Activated CD4-positive, alpha-beta memory T cell treated with anti-CD3 and anti-CD28 coated beads, Interleukin-2, amount 10 ng/mL, durations not matched to agents 7 days and 5 days (primary cell): ENCODE data around the gene UTP18. TPM values are rescaled to one million over a fixed set of nuclear protein-coding genes. Genes with fewer than 3 reads are reported as not detected.
A peak's percentile ranks its signal among the peaks of the same experiment; 100 is the strongest.
"Not testable (repeated sequence)": the region's sequence is repeated elsewhere in the genome, so short reads cannot be mapped to it uniquely, and the experiment has no call there.

ENCODE experiments used
- CTCF ChIA-PET: fragments of 350-600 bp; sonication (Branson Sonifier 250); formaldehyde crosslinking; loops from one replicate; lab custom pipeline; 2021; ENCODE audit warnings: antibody characterized with exemption, inconsistent platforms; lab: Charles Lee
- POLR2A ChIA-PET: fragments of 350-600 bp; sonication (Branson Sonifier 250); formaldehyde crosslinking; loops from one replicate; lab custom pipeline; 2021; ENCODE audit warnings: antibody characterized with exemption; lab: Charles Lee
- DNase-seq: peaks from one replicate; pipeline ENCODE4 v3.0.0-alpha.2; 2020
- H3K27ac Mint-ChIP-seq: one replicate; pipeline ENCODE4 v1.8.0; 2021; ENCODE audit warnings: mild to moderate bottlenecking, mixed read lengths
- H3K27me3 Mint-ChIP-seq: one replicate; pipeline ENCODE4 v1.8.0; 2021; ENCODE audit warnings: mixed read lengths
- H3K36me3 Mint-ChIP-seq: one replicate; pipeline ENCODE4 v1.8.0; 2021; ENCODE audit warnings: low read depth, mixed read lengths
- H3K4me1 Mint-ChIP-seq: one replicate; pipeline ENCODE4 v1.8.0; 2021; ENCODE audit warnings: mixed read lengths
- H3K4me3 Mint-ChIP-seq: one replicate; pipeline ENCODE4 v1.8.0; 2021; ENCODE audit warnings: mild to moderate bottlenecking, mixed read lengths
- H3K9me3 Mint-ChIP-seq: one replicate; pipeline ENCODE4 v1.8.0; 2021; ENCODE audit warnings: mixed read lengths
- total RNA-seq, 2 experiments: library from RNA; stranded (reverse); gene quantifications; one replicate each; pipeline ENCODE4 v1.2.3, GENCODE V29; 2021

Gene UTP18
- 10 to 100 TPM; 44.4 to 45.2 TPM for total RNA-seq

DNA sequence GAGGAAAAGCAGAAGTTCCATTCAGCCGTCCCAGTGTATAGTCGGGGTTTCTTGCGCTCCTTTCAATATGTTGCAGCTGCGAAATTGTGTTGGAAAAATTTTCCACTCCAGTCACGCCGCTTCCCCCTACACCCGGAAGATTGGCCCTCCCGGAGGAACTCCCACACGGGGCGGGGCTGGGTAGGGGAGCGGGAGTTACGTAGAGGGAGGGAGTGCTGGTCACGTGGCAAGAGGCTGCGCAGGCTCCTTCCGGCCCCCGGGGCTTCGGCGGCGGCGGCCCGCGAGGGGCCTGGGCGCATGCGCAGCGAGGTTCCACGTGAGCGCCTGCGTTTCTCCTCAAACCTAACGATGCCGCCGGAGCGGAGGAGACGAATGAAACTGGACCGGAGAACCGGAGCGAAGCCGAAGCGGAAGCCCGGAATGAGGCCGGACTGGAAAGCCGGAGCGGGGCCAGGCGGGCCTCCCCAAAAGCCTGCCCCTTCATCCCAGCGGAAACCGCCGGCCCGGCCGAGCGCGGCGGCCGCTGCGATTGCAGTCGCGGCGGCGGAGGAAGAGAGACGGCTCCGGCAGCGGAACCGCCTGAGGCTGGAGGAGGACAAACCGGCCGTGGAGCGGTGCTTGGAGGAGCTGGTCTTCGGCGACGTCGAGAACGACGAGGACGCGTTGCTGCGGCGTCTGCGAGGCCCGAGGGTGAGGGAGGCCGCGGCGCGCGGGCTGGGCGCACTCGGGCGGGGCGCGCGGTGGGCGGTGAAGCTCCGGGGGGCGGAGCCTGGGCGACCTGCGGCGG lies at the start of gene UTP18:
Gene UTP18, plus strand, starts transcription at position 310 of the 787 bp plus-strand sequence. Its CDS starts 39 bp downstream, at position 349.
- peaks cover 53% of the 10 kb centered on the region for H3K36me3 Mint-ChIP-seq
- ChIA-PET CTCF (interaction anchor here (1.1 kb wide), 1 partner anchor 10 kb away, joined by 5 read pairs; no protein-coding TSS in a partner anchor), POLR2A (interaction anchor here (0.6 to 1.7 kb wide), 12 partner anchors 11 to 140 kb away, joined by 3 to 12 read pairs (median 5); partner anchors contain the start of genes NME1, NME2 and SPAG9)
- H3K4me1 Mint-ChIP-seq: peaks cover 65% of the 10 kb centered on the region
- H3K9me3 Mint-ChIP-seq: no peaks in the 10 kb centered on the region
- peak within 1 kb of the TSS; percentile 86 for H3K4me3 Mint-ChIP-seq
- peak; percentile 96 for DNase-seq
- no peaks in the 10 kb centered on the region for H3K27me3 Mint-ChIP-seq
- peak within 1 kb of the TSS; percentile 96 for H3K27ac Mint-ChIP-seq

DNA sequence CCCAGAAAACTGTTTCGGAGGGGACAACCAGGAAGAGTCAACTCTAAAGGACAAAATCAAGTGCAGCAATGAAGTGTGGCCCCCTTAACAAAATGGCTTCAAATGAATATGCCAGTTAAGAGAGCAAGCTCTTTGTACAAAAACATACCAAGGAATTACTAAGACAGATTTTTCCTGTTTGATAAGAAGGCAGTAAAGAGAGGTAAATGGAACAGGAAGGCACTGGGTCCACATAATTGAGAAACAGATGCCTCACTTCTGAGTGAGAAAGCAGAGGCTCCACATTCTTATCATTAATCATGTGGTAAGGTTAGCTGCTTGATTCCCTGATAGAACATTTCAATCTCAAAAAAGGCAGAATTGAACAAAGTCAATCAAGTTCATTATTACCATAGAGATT lies 45.4 kb upstream of the UTP18 start:
- Mint-ChIP-seq H3K27ac (no peak overlapping the region), H3K4me3 (no peak overlapping the region), H3K9me3 (no peaks in the 10 kb centered on the region), H3K4me1 (no peaks in the 10 kb centered on the region), H3K27me3 (no peaks in the 10 kb centered on the region), H3K36me3 (peaks cover 33% of the 10 kb centered on the region)
- CTCF ChIA-PET: no interaction called here
- DNase-seq: no peak
- POLR2A ChIA-PET: no interaction called here

DNA sequence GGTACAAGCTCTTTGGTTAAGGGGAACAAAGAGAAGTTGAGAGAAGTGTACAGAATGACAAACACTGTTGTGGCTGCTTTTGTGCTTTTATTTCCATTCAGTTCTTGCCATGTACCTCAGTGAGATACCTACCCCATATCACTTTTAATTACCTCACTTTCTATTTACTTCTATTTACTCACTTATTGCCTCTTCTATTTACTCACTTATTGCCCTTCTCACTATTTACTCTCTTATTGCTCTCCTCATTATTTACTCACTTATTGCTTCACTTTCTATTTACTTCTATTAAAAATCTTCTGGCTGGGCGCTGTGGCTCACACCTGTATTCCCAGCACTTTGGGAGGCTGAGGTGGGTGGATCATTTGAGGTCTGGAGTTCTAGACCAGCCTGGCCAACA lies 42.4 kb upstream of the UTP18 start:
- no peaks in the 10 kb centered on the region for H3K9me3 Mint-ChIP-seq
- peaks cover 1% of the 10 kb centered on the region for H3K4me1 Mint-ChIP-seq
- DNase-seq: no peak
- CTCF ChIA-PET: no interaction called here
- H3K27ac Mint-ChIP-seq: no peak overlapping the region
- no peaks in the 10 kb centered on the region for H3K27me3 Mint-ChIP-seq
- no peak overlapping the region for H3K4me3 Mint-ChIP-seq
- peaks cover 33% of the 10 kb centered on the region for H3K36me3 Mint-ChIP-seq
- POLR2A ChIA-PET: no interaction called here

DNA sequence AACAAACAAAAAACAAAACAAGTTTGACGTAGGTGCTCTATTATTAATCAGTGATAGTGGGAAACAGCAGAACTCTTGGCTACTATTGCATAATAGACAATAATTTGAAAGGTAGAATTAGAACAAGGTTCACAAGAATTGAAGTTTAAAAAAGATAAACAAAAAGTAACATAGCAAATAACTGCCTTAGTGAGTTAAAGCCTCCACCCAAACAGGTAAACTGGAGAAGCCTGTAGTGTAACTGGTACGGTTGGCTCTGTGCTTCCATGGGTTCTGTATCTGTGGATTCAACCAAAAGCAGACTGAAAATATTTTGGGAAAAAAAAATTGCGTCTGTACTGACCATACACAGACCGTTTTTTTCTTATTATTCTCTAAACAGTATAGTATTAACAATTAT lies 39.0 kb upstream of the UTP18 start:
- no peaks in the 10 kb centered on the region for H3K9me3 Mint-ChIP-seq
- POLR2A ChIA-PET: no interaction called here
- peaks cover 43% of the 10 kb centered on the region for H3K36me3 Mint-ChIP-seq
- DNase-seq: no peak
- H3K4me1 Mint-ChIP-seq: peaks cover 21% of the 10 kb centered on the region
- H3K4me3 Mint-ChIP-seq: no peak overlapping the region
- H3K27me3 Mint-ChIP-seq: no peaks in the 10 kb centered on the region
- H3K27ac Mint-ChIP-seq: no peak overlapping the region
- CTCF ChIA-PET: interaction anchor here (0.6 kb wide), 1 partner anchor 523 kb away, joined by 4 read pairs; no protein-coding TSS in a partner anchor

DNA sequence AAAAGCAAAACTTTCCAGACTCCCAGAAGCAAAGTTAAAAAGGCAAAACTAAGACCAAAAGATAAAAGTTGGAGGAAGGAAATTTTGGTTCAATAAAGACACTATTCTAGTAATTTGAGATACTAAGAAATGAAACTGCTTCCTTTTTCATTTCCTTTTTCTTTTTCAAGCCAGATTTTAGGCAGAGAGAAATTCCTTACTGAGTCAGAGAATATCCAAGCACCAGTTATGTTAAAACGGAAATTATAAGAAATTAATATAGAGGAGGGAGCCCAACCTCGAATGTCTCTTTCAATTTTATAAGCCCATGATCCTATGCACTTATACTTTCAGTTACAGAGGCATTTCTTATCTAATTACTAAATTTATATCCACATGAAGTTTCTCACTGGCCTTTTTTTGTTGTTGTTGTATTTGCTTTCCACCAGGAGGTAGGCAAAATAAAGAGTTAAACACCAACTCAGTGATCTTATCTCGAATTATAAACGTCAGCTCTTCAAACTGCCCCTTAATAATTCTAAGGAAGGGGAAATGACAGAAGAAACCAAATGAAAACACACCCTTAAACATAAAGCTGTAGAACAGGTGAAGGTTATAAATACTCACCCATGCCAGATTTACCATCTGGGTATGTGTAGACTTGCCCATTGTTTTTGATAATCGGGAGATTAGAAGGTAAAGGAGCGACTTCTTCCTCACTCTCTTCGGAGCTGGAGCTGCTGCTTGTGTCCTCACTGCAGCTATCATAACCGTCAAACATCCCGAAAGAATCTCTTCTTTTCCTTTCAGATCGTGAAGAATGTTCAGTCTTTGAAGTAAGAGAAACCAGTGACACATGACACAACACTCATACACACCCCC lies 35.7 kb upstream of the UTP18 start:
- Mint-ChIP-seq H3K4me1 (peaks cover 23% of the 10 kb centered on the region), H3K36me3 (peaks cover 27% of the 10 kb centered on the region), H3K27me3 (no peaks in the 10 kb centered on the region), H3K9me3 (no peaks in the 10 kb centered on the region), H3K4me3 (no peak overlapping the region), H3K27ac (peak overlapping the region; percentile 29)
- ChIA-PET CTCF (no interaction called here), POLR2A (interaction anchor here (1.0 kb wide), 1 partner anchor 71 kb away, joined by 3 read pairs; the partner anchor contains the start of gene NME1)
- no peak for DNase-seq

DNA sequence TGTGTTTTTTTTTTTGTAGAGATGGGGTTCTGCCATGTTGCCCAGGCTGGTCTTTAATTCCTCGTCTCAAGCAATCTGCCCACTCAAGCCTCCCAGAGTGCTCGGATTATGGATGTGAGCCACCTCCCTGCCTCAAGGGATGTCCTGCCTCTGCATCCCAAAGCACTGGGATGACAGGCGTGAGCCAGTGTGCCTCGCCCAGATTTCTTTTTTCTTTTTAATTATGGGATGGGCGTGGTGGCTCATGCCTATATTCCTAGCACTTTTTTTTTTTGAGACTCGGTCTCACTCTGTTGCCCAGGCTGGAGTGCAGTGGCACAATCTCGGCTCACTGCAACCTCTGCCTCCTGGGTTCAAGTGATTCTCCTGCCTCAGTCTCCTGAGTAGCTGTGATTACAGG lies 34.8 kb upstream of the UTP18 start:
- POLR2A ChIA-PET, H3K27me3 Mint-ChIP-seq, DNase-seq, CTCF ChIA-PET, H3K27ac Mint-ChIP-seq, H3K9me3 Mint-ChIP-seq, H3K4me3 Mint-ChIP-seq: not testable (repeated sequence)
- Mint-ChIP-seq H3K4me1 (peaks cover 25% of the 10 kb centered on the region), H3K36me3 (peaks cover 19% of the 10 kb centered on the region)

DNA sequence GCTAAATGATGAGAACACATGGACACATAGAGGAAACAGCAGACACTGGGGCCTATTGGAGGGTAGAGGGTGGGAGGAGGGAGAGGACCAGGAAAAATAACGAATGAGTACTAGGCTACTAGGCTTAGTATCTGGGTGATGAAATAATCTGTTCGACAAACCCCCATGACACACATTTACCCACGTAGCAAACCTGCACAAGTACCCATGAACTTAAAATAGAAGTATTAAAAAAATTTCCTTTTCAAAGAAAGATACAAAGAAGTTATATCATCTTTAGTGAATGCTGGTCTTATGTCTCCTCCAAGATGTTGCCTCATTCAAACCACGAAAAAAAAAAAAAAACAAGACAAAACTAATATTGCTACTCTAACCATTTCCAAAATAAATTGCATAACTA lies 32.2 kb upstream of the UTP18 start:
- CTCF ChIA-PET: no interaction called here
- no peak for DNase-seq
- Mint-ChIP-seq H3K36me3 (peaks cover 16% of the 10 kb centered on the region), H3K4me3 (no peak overlapping the region), H3K9me3 (no peaks in the 10 kb centered on the region), H3K4me1 (peaks cover 27% of the 10 kb centered on the region), H3K27me3 (no peaks in the 10 kb centered on the region), H3K27ac (no peak overlapping the region)
- POLR2A ChIA-PET: no interaction called here

DNA sequence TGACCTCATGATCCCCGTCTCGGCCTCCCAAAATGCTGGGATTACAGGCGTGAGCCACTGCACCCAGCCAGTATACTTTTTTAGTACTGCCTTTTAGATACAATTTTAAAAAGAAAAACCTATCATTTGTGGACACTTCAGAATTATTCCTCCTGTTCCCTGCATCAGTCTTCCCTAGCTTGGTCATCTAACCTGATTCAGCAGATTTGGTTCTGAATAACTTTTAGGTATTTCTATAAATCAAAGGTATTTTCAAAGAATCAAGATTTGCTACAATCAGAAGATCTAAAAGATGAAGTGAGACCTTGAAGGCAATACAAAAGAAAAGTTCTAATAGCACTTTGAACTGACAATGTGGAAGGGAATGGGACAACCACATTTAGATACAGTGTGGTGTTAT lies 30.5 kb upstream of the UTP18 start:
- H3K36me3 Mint-ChIP-seq: peaks cover 5% of the 10 kb centered on the region
- no peaks in the 10 kb centered on the region for H3K9me3 Mint-ChIP-seq
- CTCF ChIA-PET: no interaction called here

DNA sequence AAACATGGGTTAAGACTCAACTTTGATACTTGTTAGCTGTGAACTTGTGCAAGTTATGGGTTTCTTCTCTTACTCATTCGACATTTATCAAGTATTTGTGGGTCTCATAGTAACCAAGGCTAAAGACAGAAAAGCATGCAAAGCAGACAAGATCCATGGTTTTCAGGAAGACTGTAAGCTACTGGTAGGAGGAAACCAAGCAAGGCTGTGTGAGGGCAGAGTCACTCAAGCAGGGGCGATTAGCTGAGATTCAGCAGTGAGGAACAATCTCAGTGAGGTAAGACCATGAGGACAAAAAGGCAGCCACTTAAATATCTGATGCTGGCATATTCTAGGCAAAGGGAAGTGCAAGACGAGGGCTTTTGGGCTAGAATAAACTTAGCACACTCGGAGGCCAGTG lies 30.0 kb upstream of the UTP18 start:
- POLR2A ChIA-PET: no interaction called here
- Mint-ChIP-seq H3K4me1 (peaks cover 11% of the 10 kb centered on the region), H3K27me3 (no peaks in the 10 kb centered on the region), H3K4me3 (no peak overlapping the region), H3K36me3 (peaks cover 2% of the 10 kb centered on the region), H3K9me3 (no peaks in the 10 kb centered on the region), H3K27ac (no peak overlapping the region)
- CTCF ChIA-PET: no interaction called here
- no peak for DNase-seq

More for the DNA sequence above, 30.5 kb upstream of the UTP18 start:
- POLR2A ChIA-PET: no interaction called here
- DNase-seq: no peak
- no peaks in the 10 kb centered on the region for H3K27me3 Mint-ChIP-seq
- H3K4me3 Mint-ChIP-seq: no peak overlapping the region
- peaks cover 14% of the 10 kb centered on the region for H3K4me1 Mint-ChIP-seq
- no peak overlapping the region for H3K27ac Mint-ChIP-seq

DNA sequence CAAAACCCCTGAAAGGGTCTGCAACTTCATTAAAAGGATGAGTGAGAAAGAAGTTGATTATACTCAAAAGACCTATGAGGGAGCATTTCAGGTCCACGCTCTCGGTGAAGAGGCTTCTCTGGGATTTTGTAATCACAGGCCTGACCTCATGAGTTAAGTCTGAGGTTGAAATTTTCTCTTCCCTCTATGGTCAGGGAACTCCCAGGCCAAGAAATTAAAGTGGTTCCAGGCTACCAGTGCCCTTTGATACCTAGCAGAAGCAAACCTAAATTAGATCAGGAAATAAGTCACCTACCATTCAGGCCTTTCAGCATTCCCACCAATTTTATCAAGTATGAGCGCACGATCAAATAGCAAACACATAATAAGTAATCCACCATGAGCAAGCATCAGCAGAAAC lies 28.3 kb upstream of the UTP18 start:
- Mint-ChIP-seq H3K9me3 (no peaks in the 10 kb centered on the region), H3K36me3 (peaks cover 2% of the 10 kb centered on the region), H3K4me1 (peaks cover 8% of the 10 kb centered on the region), H3K27me3 (no peaks in the 10 kb centered on the region), H3K27ac (no peak overlapping the region), H3K4me3 (no peak overlapping the region)
- DNase-seq: no peak
- POLR2A ChIA-PET: no interaction called here
- CTCF ChIA-PET: no interaction called here

DNA sequence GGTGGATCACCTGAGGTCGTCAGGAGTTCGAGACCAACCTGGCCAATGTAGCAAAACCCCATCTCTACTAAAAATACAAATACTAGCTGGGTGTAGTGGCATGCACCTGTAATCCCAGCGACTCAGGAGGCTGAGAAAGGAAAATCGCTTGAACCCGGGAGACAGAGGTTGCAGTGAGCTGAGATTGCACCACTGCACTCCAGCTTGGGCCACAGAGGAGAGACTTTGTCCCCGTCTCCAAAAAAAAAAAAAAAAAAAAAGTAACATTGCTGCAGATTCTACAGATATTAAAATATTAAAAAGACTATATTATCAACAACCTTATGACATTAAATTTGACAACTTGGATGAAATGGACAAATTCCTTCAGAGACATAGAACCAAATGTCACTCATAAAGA lies 26.2 kb upstream of the UTP18 start:
- Mint-ChIP-seq H3K9me3 (no peaks in the 10 kb centered on the region), H3K36me3 (peaks cover 2% of the 10 kb centered on the region), H3K27ac (no peak overlapping the region), H3K27me3 (no peaks in the 10 kb centered on the region), H3K4me1 (peaks cover 25% of the 10 kb centered on the region), H3K4me3 (no peak overlapping the region)
- DNase-seq: no peak
- POLR2A ChIA-PET: no interaction called here
- CTCF ChIA-PET: no interaction called here

DNA sequence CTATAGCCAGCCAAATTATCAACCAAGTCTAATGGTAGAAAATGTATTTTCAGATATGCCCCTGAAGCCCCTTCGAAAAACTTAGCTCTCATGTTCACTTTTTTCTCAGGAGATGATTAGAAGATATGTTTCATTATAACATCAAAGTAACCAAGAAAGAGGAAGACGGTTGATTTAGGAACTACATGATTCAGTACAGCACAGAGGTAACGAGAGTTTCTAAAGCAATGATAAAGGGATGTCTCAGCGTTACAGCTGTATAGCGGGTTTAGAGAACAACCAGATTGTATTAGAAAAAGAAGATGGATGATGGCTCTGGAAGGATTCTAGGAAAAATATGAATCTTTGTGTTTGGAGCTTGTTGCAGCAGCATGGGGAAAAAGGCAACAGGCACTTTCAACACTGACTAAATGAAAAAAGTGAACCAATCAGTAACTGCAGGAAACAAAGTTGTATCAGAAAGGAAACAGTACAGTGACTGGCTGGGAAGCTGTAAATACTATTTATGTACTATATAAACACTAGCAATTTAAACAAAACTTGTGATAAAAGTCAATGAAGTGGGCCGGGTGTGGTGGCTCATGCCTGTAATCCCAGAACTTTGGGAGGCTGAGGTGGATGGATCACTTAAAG lies 22.0 kb upstream of the UTP18 start:
- no peaks in the 10 kb centered on the region for H3K36me3 Mint-ChIP-seq
- H3K4me3 Mint-ChIP-seq: peak overlapping the region; percentile 21
- DNase-seq: no peak
- POLR2A ChIA-PET: interaction anchor here (0.8 to 1.2 kb wide), 2 partner anchors 19 to 23 kb away, joined by 3 to 6 read pairs; partner anchors contain the start of gene UTP18
- CTCF ChIA-PET: no interaction called here
- H3K27me3 Mint-ChIP-seq: no peaks in the 10 kb centered on the region
- peak overlapping the region; percentile 38 for H3K27ac Mint-ChIP-seq
- no peaks in the 10 kb centered on the region for H3K9me3 Mint-ChIP-seq
- H3K4me1 Mint-ChIP-seq: peaks cover 21% of the 10 kb centered on the region

DNA sequence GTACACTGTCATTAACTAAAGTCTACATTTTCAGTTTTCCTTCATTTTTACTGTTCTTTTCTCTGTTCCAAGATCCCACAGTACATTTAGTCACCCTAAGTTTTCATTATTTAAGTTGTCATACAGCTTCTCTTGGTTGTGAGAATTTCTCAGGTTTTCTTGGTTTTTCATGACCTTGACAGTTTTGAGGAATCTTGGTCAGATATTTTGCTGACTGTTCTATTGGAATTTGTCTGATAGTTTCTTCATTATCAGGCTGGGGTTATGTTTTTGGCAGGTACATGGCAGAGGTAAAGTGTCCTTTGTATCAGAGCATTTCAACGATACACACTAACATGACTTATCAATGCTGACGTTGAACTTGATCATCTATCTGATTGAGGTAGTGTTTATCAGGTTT lies 20.1 kb upstream of the UTP18 start:
- Mint-ChIP-seq H3K4me1 (peaks cover 28% of the 10 kb centered on the region), H3K36me3 (peaks cover 6% of the 10 kb centered on the region), H3K27ac (no peak overlapping the region), H3K9me3 (no peaks in the 10 kb centered on the region), H3K4me3 (no peak overlapping the region), H3K27me3 (no peaks in the 10 kb centered on the region)
- no peak for DNase-seq
- POLR2A ChIA-PET: no interaction called here
- CTCF ChIA-PET: no interaction called here
